Astrocyte (in vitro differentiated cells and primary cell): ENCODE results near the gene MBTPS2. TPM values are rescaled to one million over a fixed set of nuclear protein-coding genes. Genes with fewer than 3 reads are reported as not detected.

ENCODE experiments used
- DNase-seq: peaks from one replicate; pipeline ENCODE4 v3.0.0-alpha.2; 2010; ENCODE audit warnings: low read depth
- FAIRE-seq: peaks from 2 replicates; lab custom pipeline; 2011; peaks lifted over from hg19 to GRCh38; lab: Jason Lieb, UNC
- H2AFZ ChIP-seq: 2 replicates; pipeline ENCODE4 v1.6.0; 2012; ENCODE audit warnings: low read depth, low read length, inconsistent platforms
- H3K27ac ChIP-seq: 2 replicates; pipeline ENCODE4 v1.5.1; 2011; ENCODE audit warnings: low read depth, low read length, inconsistent platforms
- H3K27me3 ChIP-seq: 2 replicates; pipeline ENCODE4 v1.6.0; 2011; ENCODE audit warnings: low read length, inconsistent platforms; ENCODE audit not compliant: insufficient read depth
- H3K36me3 ChIP-seq: 2 replicates; pipeline ENCODE4 v1.5.1; 2011; ENCODE audit warnings: low read length, inconsistent platforms; ENCODE audit not compliant: insufficient read depth
- H3K4me1 ChIP-seq: 2 replicates; pipeline ENCODE4 v1.5.1; 2011; ENCODE audit warnings: low read length, inconsistent platforms; ENCODE audit not compliant: insufficient read depth
- H3K4me2 ChIP-seq: 2 replicates; pipeline ENCODE4 v1.6.0; 2012; ENCODE audit warnings: low read length, inconsistent platforms
- H3K4me3 ChIP-seq: 2 replicates; pipeline ENCODE4 v1.5.1; 2011; ENCODE audit warnings: low read depth, mild to moderate bottlenecking, low read length, inconsistent platforms; ENCODE audit not compliant: insufficient read depth
- H3K79me2 ChIP-seq: 2 replicates; pipeline ENCODE4 v1.6.0; 2012; ENCODE audit warnings: mild to moderate bottlenecking, low read length, inconsistent platforms; ENCODE audit not compliant: insufficient read depth
- H3K9ac ChIP-seq: 2 replicates; pipeline ENCODE4 v1.6.0; 2012; ENCODE audit warnings: mild to moderate bottlenecking, low read length, inconsistent platforms
- H3K9me3 ChIP-seq: 2 replicates; pipeline ENCODE4 v1.5.1; 2012; ENCODE audit warnings: low read depth, mild to moderate bottlenecking, low read length, inconsistent platforms; ENCODE audit not compliant: insufficient read depth
- H4K20me1 ChIP-seq: 2 replicates; pipeline ENCODE4 v1.6.0; 2012; ENCODE audit warnings: low read length, inconsistent platforms; ENCODE audit not compliant: insufficient read depth
- H3K27ac Mint-ChIP-seq: one replicate; pipeline ENCODE4 v1.8.0; 2021; ENCODE audit warnings: mild to moderate bottlenecking, mixed read lengths; ENCODE audit not compliant: unreplicated experiment
- H3K27me3 Mint-ChIP-seq: one replicate; pipeline ENCODE4 v1.8.0; 2021; ENCODE audit warnings: low read depth, mixed read lengths; ENCODE audit not compliant: unreplicated experiment
- H3K36me3 Mint-ChIP-seq: one replicate; pipeline ENCODE4 v1.8.0; 2021; ENCODE audit warnings: low read depth, mixed read lengths; ENCODE audit not compliant: unreplicated experiment
- H3K4me1 Mint-ChIP-seq: one replicate; pipeline ENCODE4 v1.8.0; 2021; ENCODE audit warnings: low read depth, mixed read lengths; ENCODE audit not compliant: unreplicated experiment
- H3K4me3 Mint-ChIP-seq: one replicate; pipeline ENCODE4 v1.8.0; 2021; ENCODE audit warnings: mild to moderate bottlenecking, moderate library complexity, mixed read lengths; ENCODE audit not compliant: unreplicated experiment
- H3K9me3 Mint-ChIP-seq: one replicate; pipeline ENCODE4 v1.8.0; 2021; ENCODE audit warnings: mild to moderate bottlenecking, mixed read lengths; ENCODE audit not compliant: unreplicated experiment
- CTCF ChIP-seq: IDR thresholded peaks from 2 replicates; pipeline ENCODE4 v1.5.1; 2011; ENCODE audit warnings: low read depth, mild to moderate bottlenecking, inconsistent platforms, low read length, moderate library complexity; ENCODE audit not compliant: insufficient read depth
- EZH2 ChIP-seq: IDR thresholded peaks from 2 replicates; pipeline ENCODE4 v1.6.1; 2012; ENCODE audit warnings: mild to moderate bottlenecking, low read length, inconsistent platforms; ENCODE audit not compliant: insufficient read depth
- total RNA-seq: library from RNA; stranded (reverse); gene quantifications from 2 replicates; pipeline ENCODE4 v1.2.1, GENCODE V29; 2021

MBTPS2 gene
- total RNA-seq, 1 donor from 2014 or later, result 18.8 TPM

GRCh38 chrX:21838937-21839333 lies 482 bp upstream of the MBTPS2 start:
- H3K27ac ChIP-seq, result peak overlapping the region; percentile 83
- H3K4me1 ChIP-seq, result no peaks in the 10 kb centered on the region
- H4K20me1 ChIP-seq, result no peaks in the 10 kb centered on the region
- peak overlapping the region; percentile 94 for H3K9ac ChIP-seq
- Mint-ChIP-seq H3K9me3 (no peaks in the 10 kb centered on the region), H3K36me3 (no peaks in the 10 kb centered on the region), H3K4me1 (no peaks in the 10 kb centered on the region), H3K27me3 (no peaks in the 10 kb centered on the region), H3K4me3 (peak overlapping the region; percentile 89), H3K27ac (peak overlapping the region; percentile 94)
- peak overlapping the region; percentile 71 for H2AFZ ChIP-seq
- H3K79me2 ChIP-seq, result peaks cover 19% of the 10 kb centered on the region
- no peaks in the 10 kb centered on the region for H3K36me3 ChIP-seq
- TF ChIP-seq CTCF (no peak), EZH2 (no peak)
- DNase-seq (peak; percentile 6), FAIRE-seq (no peak)
- no peaks in the 10 kb centered on the region for H3K9me3 ChIP-seq
- H3K27me3 ChIP-seq, result no peaks in the 10 kb centered on the region
- H3K4me3 ChIP-seq, result peak overlapping the region; percentile 82
- peak overlapping the region; percentile 95 for H3K4me2 ChIP-seq

- DNase-seq (peak; percentile 15), FAIRE-seq (peak; percentile 43)
- peak overlapping the region; percentile 94 for H3K9ac ChIP-seq
- Mint-ChIP-seq H3K27me3 (no peaks in the 10 kb centered on the region), H3K4me1 (no peaks in the 10 kb centered on the region), H3K4me3 (peak overlapping the region; percentile 89), H3K9me3 (no peaks in the 10 kb centered on the region), H3K27ac (peak overlapping the region; percentile 69), H3K36me3 (no peaks in the 10 kb centered on the region)
- no peaks in the 10 kb centered on the region for H3K4me1 ChIP-seq
- TF ChIP-seq CTCF, result no peak
- no peak for TF ChIP-seq EZH2
- peak overlapping the region; percentile 82 for H3K4me3 ChIP-seq
- H2AFZ ChIP-seq, result peak overlapping the region; percentile 61
- peak overlapping the region; percentile 95 for H3K4me2 ChIP-seq
- no peaks in the 10 kb centered on the region for H3K36me3 ChIP-seq
- H3K27me3 ChIP-seq, result no peaks in the 10 kb centered on the region
- peak overlapping the region; percentile 83 for H3K27ac ChIP-seq
- no peaks in the 10 kb centered on the region for H3K9me3 ChIP-seq
- peaks cover 19% of the 10 kb centered on the region for H3K79me2 ChIP-seq
- no peaks in the 10 kb centered on the region for H4K20me1 ChIP-seq
Observed at GRCh38 chrX:21840193-21840545, 752 bp downstream of the MBTPS2 start.

- H3K27me3 Mint-ChIP-seq, result no peaks in the 10 kb centered on the region
- H3K36me3 Mint-ChIP-seq, result no peaks in the 10 kb centered on the region
- no peak overlapping the region for H3K27ac Mint-ChIP-seq
- H3K27me3 ChIP-seq, result no peaks in the 10 kb centered on the region
- peaks cover 19% of the 10 kb centered on the region for H3K79me2 ChIP-seq
- no peaks in the 10 kb centered on the region for H3K4me1 ChIP-seq
- FAIRE-seq (no peak), DNase-seq (no peak)
- peaks cover 3% of the 10 kb centered on the region for H3K36me3 ChIP-seq
- no peak overlapping the region for H3K4me3 ChIP-seq
- H3K4me2 ChIP-seq, result no peak overlapping the region
- H3K9me3 Mint-ChIP-seq, result no peaks in the 10 kb centered on the region
- no peaks in the 10 kb centered on the region for H3K9me3 ChIP-seq
- TF ChIP-seq CTCF (no peak), EZH2 (no peak)
- no peaks in the 10 kb centered on the region for H4K20me1 ChIP-seq
- no peaks in the 10 kb centered on the region for H3K4me1 Mint-ChIP-seq
- H2AFZ ChIP-seq, result no peak overlapping the region
- H3K9ac ChIP-seq, result no peak overlapping the region
- H3K27ac ChIP-seq, result no peak overlapping the region
- H3K4me3 Mint-ChIP-seq, result no peak overlapping the region
Observed at GRCh38 chrX:21843179-21843578, 3.8 kb downstream of the MBTPS2 start.
